Lung (tissue), 12 donors: ENCODE data around the gene NEU2. TPM values are rescaled to one million over a fixed set of nuclear protein-coding genes. Genes with fewer than 3 reads are reported as not detected.

Experiments
- ATAC-seq: fragments of 200-7000 bp; cut with Tn5 transposase; one replicate; pipeline ENCODE4 v1.9.1; 2020; ENCODE audit warnings: moderate number of reproducible peaks; ENCODE audit not compliant: insufficient read depth, low FRiP score
- DNase-seq, 3 donors: peaks; one replicate each; pipeline ENCODE4 v3.0.0-alpha.2; 2013 to 2017
- H3K27ac ChIP-seq, 2 donors: one replicate each; pipeline ENCODE4 v1.5.1; 2013; ENCODE audit warnings: mild to moderate bottlenecking in 2 of 2, moderate library complexity in 2 of 2, control low read depth in 1 of 2, inconsistent platforms in 1 of 2, low read depth in 1 of 2, low read length in 1 of 2
- H3K27me3 ChIP-seq, 3 donors: one replicate each; pipeline ENCODE4 v1.5.1; 2013; ENCODE audit warnings: low read length in 2 of 3; ENCODE audit not compliant: control insufficient read depth in 3 of 3, insufficient read depth in 3 of 3
- H3K36me3 ChIP-seq, 4 donors: one replicate each; pipeline ENCODE4 v1.5.1; 2013; ENCODE audit warnings: low read length in 4 of 4, mild to moderate bottlenecking in 1 of 4, moderate library complexity in 1 of 4; ENCODE audit not compliant: control insufficient read depth in 4 of 4, insufficient read depth in 4 of 4
- H3K4me1 ChIP-seq, 5 donors: one replicate each; pipeline ENCODE4 v1.5.1; 2013; ENCODE audit warnings: low read length in 5 of 5, mild to moderate bottlenecking in 2 of 5, moderate library complexity in 1 of 5; ENCODE audit not compliant: control insufficient read depth in 5 of 5, insufficient read depth in 5 of 5
- H3K4me3 ChIP-seq: one replicate; pipeline ENCODE4 v1.5.1; 2013; ENCODE audit warnings: mild to moderate bottlenecking, control low read depth, moderate library complexity
- H3K9ac ChIP-seq, 2 donors: one replicate each; pipeline ENCODE4 v1.5.1; 2013; ENCODE audit warnings: low read length in 2 of 2, control low read depth in 1 of 2; ENCODE audit not compliant: insufficient read depth in 1 of 2
- H3K9me3 ChIP-seq, 4 donors: one replicate each; pipeline ENCODE4 v1.5.1; 2013; ENCODE audit warnings: low read length in 3 of 4, mild to moderate bottlenecking in 1 of 4, moderate library complexity in 1 of 4; ENCODE audit not compliant: control insufficient read depth in 4 of 4, insufficient read depth in 3 of 4
- WGBS, 2 donors: extraction: QIAGEN DNeasy Blood & Tissue Kit; methylation state at CpG; one replicate each; pipeline ENCODE4 v1.1.7; 2013; 5-methylcytosine and 5-hydroxymethylcytosine counted together
- polyA plus RNA-seq, 2 donors: library from polyadenylated mRNA; stranded (reverse); fragments of 200-250 nt; gene quantifications; one replicate each; pipeline ENCODE4 v1.2.1, GENCODE V29; 2013
- total RNA-seq, 2 donors: library from RNA; depleted of rRNA in 1 of 2; stranded (reverse); fragments of >200 nt in 1 of 2; gene quantifications; one replicate each; pipeline ENCODE4 v1.2.1, GENCODE V29; 2014 to 2021
- TF ChIP-seq, protein P1 (sequence below): IDR thresholded peaks from 2 replicates; pipeline ENCODE4 v1.5.1; 2012; ENCODE audit warnings: mild to moderate bottlenecking; ENCODE audit errors: control extremely low read depth, extremely low read depth
- donor health status: control.
- donor health status: control.
- donor health status: Bipolar disorder and iron deficiency.
- donor health status: healthy.
- donor health status: DM: yes; HTN: yes; CAD: no.

The NEU2 gene
- total and polyA plus RNA-seq, 4 donors = not detected

DNA sequence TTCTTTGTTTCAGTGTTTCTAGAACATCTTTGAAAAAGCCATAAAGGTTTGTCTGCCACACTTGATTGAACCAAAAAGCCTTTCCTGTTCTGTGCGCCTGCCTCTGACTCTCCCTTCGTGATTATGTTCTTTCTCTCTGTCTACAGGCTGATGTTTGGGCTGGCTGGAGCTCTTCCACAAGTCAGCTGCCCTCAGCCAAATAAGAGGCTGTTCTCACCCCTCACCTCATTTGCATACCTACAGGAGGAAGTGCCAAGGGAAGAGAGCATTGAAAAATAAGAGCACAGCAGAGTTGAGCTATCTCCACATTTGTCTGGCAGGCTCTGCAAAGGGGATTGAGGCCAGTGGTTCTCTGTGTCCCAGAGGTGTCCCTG, 43.5 kb downstream of the NEU2 start:
- peak; percentile 61 for ATAC-seq
- H3K27me3 ChIP-seq = peaks cover 0 to 4% (median 2%) of the 10 kb centered on the region in 3 donors
- H3K9ac ChIP-seq = no peak overlapping the region
- no peak for DNase-seq
- peak overlapping the region in 1 of 2 donors; percentile 35 for H3K27ac ChIP-seq
- TF ChIP-seq, protein P1, sequence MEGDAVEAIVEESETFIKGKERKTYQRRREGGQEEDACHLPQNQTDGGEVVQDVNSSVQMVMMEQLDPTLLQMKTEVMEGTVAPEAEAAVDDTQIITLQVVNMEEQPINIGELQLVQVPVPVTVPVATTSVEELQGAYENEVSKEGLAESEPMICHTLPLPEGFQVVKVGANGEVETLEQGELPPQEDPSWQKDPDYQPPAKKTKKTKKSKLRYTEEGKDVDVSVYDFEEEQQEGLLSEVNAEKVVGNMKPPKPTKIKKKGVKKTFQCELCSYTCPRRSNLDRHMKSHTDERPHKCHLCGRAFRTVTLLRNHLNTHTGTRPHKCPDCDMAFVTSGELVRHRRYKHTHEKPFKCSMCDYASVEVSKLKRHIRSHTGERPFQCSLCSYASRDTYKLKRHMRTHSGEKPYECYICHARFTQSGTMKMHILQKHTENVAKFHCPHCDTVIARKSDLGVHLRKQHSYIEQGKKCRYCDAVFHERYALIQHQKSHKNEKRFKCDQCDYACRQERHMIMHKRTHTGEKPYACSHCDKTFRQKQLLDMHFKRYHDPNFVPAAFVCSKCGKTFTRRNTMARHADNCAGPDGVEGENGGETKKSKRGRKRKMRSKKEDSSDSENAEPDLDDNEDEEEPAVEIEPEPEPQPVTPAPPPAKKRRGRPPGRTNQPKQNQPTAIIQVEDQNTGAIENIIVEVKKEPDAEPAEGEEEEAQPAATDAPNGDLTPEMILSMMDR = no peak
- peaks cover 0 to 3% (median 0%) of the 10 kb centered on the region in 4 donors for H3K36me3 ChIP-seq
- no peak overlapping the region for H3K4me3 ChIP-seq
- peaks cover 0 to 9% (median 0%) of the 10 kb centered on the region in 5 donors for H3K4me1 ChIP-seq
- H3K9me3 ChIP-seq = peaks cover 0 to 3% (median 0%) of the 10 kb centered on the region in 4 donors
- 14 to 19% methylated on average over 2 of the region's 2 CpGs for WGBS, 2 donors

DNA sequence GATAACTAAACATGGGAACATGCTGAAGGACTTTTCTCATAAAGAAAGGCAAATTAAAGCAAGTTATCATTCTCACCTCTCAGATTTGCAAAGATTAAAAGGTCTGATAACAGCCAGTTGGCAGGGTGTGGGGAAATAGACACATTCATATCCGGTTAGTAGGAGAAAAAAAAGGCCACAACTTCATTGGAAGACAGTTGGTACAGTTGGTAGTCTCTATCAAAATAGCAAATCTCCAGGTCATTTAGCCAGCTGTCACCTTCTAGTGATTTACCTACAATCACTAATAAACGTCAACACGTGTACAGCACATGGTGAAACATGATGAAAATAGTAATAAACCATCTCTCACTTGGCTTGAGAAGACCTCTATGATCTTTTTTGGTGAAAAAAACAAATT, 44.3 kb downstream of the NEU2 start:
- H3K9ac ChIP-seq = no peak overlapping the region
- TF ChIP-seq, protein P1 = no peak
- no peak for ATAC-seq
- WGBS, 2 donors = 17 to 36% methylated on average over 3 of the region's 3 CpGs
- no peak overlapping the region for H3K27ac ChIP-seq
- H3K4me3 ChIP-seq = no peak overlapping the region
- H3K4me1 ChIP-seq = peaks cover 0 to 9% (median 0%) of the 10 kb centered on the region in 5 donors
- H3K9me3 ChIP-seq = peaks cover 0 to 3% (median 0%) of the 10 kb centered on the region in 4 donors
- DNase-seq = no peak
- peaks cover 0 to 4% (median 2%) of the 10 kb centered on the region in 3 donors for H3K27me3 ChIP-seq
- peaks cover 0 to 3% (median 0%) of the 10 kb centered on the region in 4 donors for H3K36me3 ChIP-seq

DNA sequence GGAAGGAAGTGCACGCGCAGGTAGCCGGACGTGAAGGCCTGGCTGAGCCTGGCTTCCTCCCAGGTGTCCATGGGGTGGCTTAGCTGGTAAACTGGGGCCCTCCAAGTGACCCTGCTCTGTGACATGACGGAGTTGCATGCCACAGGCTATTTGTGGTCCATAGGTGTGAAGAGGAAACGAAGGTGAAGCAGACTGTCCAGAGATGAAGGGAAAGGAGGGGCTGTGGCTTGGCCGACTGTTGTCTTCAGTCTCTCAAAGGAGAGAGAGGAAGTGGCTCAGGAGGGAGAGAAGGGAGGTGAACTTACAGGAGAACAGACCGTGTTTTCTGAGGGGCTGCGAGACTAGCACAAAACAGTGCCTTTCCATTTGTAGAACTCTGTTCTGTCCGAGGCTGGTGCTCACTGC, 47.0 kb downstream of the NEU2 start:
- DNase-seq (no peak), ATAC-seq (no peak)
- no peak overlapping the region for H3K4me3 ChIP-seq
- H3K4me1 ChIP-seq = peaks cover 0 to 17% (median 0%) of the 10 kb centered on the region in 5 donors
- TF ChIP-seq, protein P1 = no peak
- WGBS, 2 donors = 26 to 50% methylated on average over 10 of the region's 10 CpGs
- H3K27ac ChIP-seq = peak overlapping the region in 1 of 2 donors; percentile 27
- H3K27me3 ChIP-seq = peaks cover 0 to 4% (median 2%) of the 10 kb centered on the region in 3 donors
- H3K36me3 ChIP-seq = no peaks in the 10 kb centered on the region
- H3K9me3 ChIP-seq = no peaks in the 10 kb centered on the region
- H3K9ac ChIP-seq = no peak overlapping the region
